Measurements from ENCODE around the gene DENR. TPM values are rescaled to one million over a fixed set of nuclear protein-coding genes. Genes with fewer than 3 reads are reported as not detected.

Gene DENR
- total RNA-seq, 1 experiment from 2014 or later, result 116 TPM

GRCh38 chr12:122788387-122788786 is 35.8 kb downstream of the DENR start:
- no peaks in the 10 kb centered on the region for H3K9me3 ChIP-seq (ENCODE audit: low read depth, low read length, poor library complexity, severe bottlenecking)
- H3K4me3 ChIP-seq (ENCODE audit: low read depth, low read length, poor library complexity, severe bottlenecking), result no peak overlapping the region
- TF ChIP-seq, protein P1, sequence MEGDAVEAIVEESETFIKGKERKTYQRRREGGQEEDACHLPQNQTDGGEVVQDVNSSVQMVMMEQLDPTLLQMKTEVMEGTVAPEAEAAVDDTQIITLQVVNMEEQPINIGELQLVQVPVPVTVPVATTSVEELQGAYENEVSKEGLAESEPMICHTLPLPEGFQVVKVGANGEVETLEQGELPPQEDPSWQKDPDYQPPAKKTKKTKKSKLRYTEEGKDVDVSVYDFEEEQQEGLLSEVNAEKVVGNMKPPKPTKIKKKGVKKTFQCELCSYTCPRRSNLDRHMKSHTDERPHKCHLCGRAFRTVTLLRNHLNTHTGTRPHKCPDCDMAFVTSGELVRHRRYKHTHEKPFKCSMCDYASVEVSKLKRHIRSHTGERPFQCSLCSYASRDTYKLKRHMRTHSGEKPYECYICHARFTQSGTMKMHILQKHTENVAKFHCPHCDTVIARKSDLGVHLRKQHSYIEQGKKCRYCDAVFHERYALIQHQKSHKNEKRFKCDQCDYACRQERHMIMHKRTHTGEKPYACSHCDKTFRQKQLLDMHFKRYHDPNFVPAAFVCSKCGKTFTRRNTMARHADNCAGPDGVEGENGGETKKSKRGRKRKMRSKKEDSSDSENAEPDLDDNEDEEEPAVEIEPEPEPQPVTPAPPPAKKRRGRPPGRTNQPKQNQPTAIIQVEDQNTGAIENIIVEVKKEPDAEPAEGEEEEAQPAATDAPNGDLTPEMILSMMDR (conservative IDR thresholded peaks at IDR 0.05; ENCODE audit: low read depth, low read length), result no peak
- TF ChIP-seq EZH2 (IDR thresholded peaks at IDR 0.05; ENCODE audit: borderline replicate concordance, low read depth, low read length, poor library complexity, severe bottlenecking), result no peak
- no TSS peak for BruUV-seq (replicated peaks)
- DNase-seq (ENCODE audit: low spot score), result no peak
- POLR2A ChIA-PET (ENCODE audit: low non-redundant PET), result no interaction called here
- no peak overlapping the region for H3K27ac ChIP-seq (ENCODE audit: low read depth, low read length, poor library complexity, severe bottlenecking)
- CTCF ChIA-PET, result no interaction called here
- intact Hi-C loops (cut with micrococcal nuclease; ENCODE audit: unreplicated experiment), result no loop called here
- H3K4me1 ChIP-seq (ENCODE audit: insufficient read depth, low read length, poor library complexity, severe bottlenecking), result no peaks in the 10 kb centered on the region
- no peaks in the 10 kb centered on the region for H3K36me3 ChIP-seq (ENCODE audit: insufficient read depth, low read length, poor library complexity, severe bottlenecking)
- no peaks in the 10 kb centered on the region for H3K27me3 ChIP-seq (replicated peaks; ENCODE audit: insufficient read depth, low read depth, low read length, poor library complexity)

GRCh38 chr12:122789637-122790036 is 37.0 kb downstream of the DENR start:
- no peaks in the 10 kb centered on the region for H3K36me3 ChIP-seq (ENCODE audit: insufficient read depth, low read length, poor library complexity, severe bottlenecking)
- H3K9me3 ChIP-seq (ENCODE audit: low read depth, low read length, poor library complexity, severe bottlenecking), result no peaks in the 10 kb centered on the region
- intact Hi-C loops (cut with micrococcal nuclease; ENCODE audit: unreplicated experiment), result no loop called here
- no peak overlapping the region for H3K4me3 ChIP-seq (ENCODE audit: low read depth, low read length, poor library complexity, severe bottlenecking)
- TF ChIP-seq, protein P1 (conservative IDR thresholded peaks at IDR 0.05; ENCODE audit: low read depth, low read length), result no peak
- TF ChIP-seq EZH2 (IDR thresholded peaks at IDR 0.05; ENCODE audit: borderline replicate concordance, low read depth, low read length, poor library complexity, severe bottlenecking), result no peak
- ChIA-PET POLR2A (ENCODE audit: low non-redundant PET) (no interaction called here), CTCF (no interaction called here)
- BruUV-seq (replicated peaks), result no TSS peak
- no peaks in the 10 kb centered on the region for H3K4me1 ChIP-seq (ENCODE audit: insufficient read depth, low read length, poor library complexity, severe bottlenecking)
- no peak for DNase-seq (ENCODE audit: low spot score)
- H3K27me3 ChIP-seq (replicated peaks; ENCODE audit: insufficient read depth, low read depth, low read length, poor library complexity), result no peaks in the 10 kb centered on the region
- no peak overlapping the region for H3K27ac ChIP-seq (ENCODE audit: low read depth, low read length, poor library complexity, severe bottlenecking)

DNA sequence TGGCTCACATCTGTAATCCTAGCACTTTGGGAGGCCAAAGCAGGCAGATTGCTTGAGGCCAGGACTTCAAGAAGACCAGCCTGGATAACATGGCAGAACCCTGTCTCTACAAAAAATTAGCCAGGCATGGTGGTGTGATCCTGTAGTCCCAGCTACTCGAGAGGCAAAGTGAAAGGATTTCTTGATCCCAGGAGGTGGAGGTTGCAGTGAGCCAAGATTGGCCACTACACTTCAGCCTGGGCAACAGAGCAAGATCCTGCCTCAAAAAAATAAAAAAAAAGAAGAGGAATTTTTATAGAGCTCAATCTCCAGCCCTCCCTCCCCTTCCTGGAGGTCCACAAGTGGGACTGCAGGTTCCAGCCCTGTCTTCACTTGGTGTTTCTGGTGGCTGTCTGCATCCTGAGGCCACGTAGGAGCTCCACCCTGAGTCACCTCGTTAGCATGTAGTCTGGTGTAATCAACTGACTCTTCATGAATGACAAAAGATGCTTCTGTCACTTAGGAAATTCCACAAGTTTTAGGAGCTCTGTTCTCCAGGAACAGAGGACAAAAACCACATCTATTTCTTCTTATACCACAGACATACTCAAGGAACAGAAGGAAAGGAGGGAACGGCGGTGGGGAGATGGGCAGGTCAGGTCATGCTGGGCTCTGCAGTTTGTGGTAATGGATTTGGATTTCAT is 37.9 kb downstream of the DENR start:
- Histone ChIP-seq H3K36me3 (ENCODE audit: insufficient read depth, low read length, poor library complexity, severe bottlenecking) (no peaks in the 10 kb centered on the region), H3K4me1 (ENCODE audit: insufficient read depth, low read length, poor library complexity, severe bottlenecking) (no peaks in the 10 kb centered on the region), H3K9me3 (ENCODE audit: low read depth, low read length, poor library complexity, severe bottlenecking) (no peaks in the 10 kb centered on the region), H3K27me3 (replicated peaks; ENCODE audit: insufficient read depth, low read depth, low read length, poor library complexity) (no peaks in the 10 kb centered on the region), H3K27ac (ENCODE audit: low read depth, low read length, poor library complexity, severe bottlenecking) (no peak overlapping the region), H3K4me3 (ENCODE audit: low read depth, low read length, poor library complexity, severe bottlenecking) (no peak overlapping the region)
- BruUV-seq (replicated peaks), result no TSS peak
- DNase-seq (ENCODE audit: low spot score), result no peak
- TF ChIP-seq EZH2 (IDR thresholded peaks at IDR 0.05; ENCODE audit: borderline replicate concordance, low read depth, low read length, poor library complexity, severe bottlenecking), result no peak
- TF ChIP-seq, protein P1 (conservative IDR thresholded peaks at IDR 0.05; ENCODE audit: low read depth, low read length), result no peak
- POLR2A ChIA-PET (ENCODE audit: low non-redundant PET), result no interaction called here
- intact Hi-C loops (cut with micrococcal nuclease; ENCODE audit: unreplicated experiment), result no loop called here
- CTCF ChIA-PET, result no interaction called here
